Esophagus muscularis mucosa (tissue), 4 donors: ENCODE data around the gene TBC1D22A. TPM values are rescaled to one million over a fixed set of nuclear protein-coding genes. Genes with fewer than 3 reads are reported as not detected.

Experiments used
- DNase-seq: peaks from one replicate; pipeline ENCODE4 v3.0.0-alpha.2; 2017; ENCODE audit errors: extremely low spot score
- H3K27ac ChIP-seq, 4 donors: fragments of 200-600 bp; sonication (generic); replicated peaks in 1 of 4; 1 replicate in 3 of 4; 2 replicates in 1 of 4; pipeline ENCODE4 v1.5.1; 2016 to 2019; ENCODE audit warnings: mild to moderate bottlenecking in 1 of 4
- H3K27me3 ChIP-seq, 4 donors: fragments of 200-600 bp; sonication (generic); one replicate each; pipeline versions ENCODE4 v1.5.1 to v1.6.0; 2016 to 2019
- H3K36me3 ChIP-seq, 4 donors: fragments of 200-600 bp; sonication (generic); one replicate each; pipeline ENCODE4 v1.5.1; 2016 to 2019
- H3K4me1 ChIP-seq, 4 donors: fragments of 200-600 bp; sonication (generic); one replicate each; pipeline ENCODE4 v1.5.1; 2016 to 2019
- H3K4me3 ChIP-seq, 4 donors: fragments of 200-600 bp; sonication (generic); 1 replicate in 2 of 4; 2 replicates in 2 of 4; pipeline ENCODE4 v1.5.1; 2016 to 2019; ENCODE audit warnings: mild to moderate bottlenecking in 4 of 4, moderate library complexity in 1 of 4
- H3K9me3 ChIP-seq, 4 donors: fragments of 200-600 bp; sonication (generic); 1 replicate in 3 of 4; 2 replicates in 1 of 4; pipeline ENCODE4 v1.5.1; 2016 to 2019
- CTCF ChIP-seq, 3 experiments: fragments of 200-600 bp in 2 of 3; fragments of 450-650 bp in 1 of 3; sonication (generic) in 2 of 3; IDR thresholded peaks; one replicate each; pipeline ENCODE4 v1.5.1; 2017 to 2019; ENCODE audit warnings: antibody characterized with exemption in 3 of 3, mild to moderate bottlenecking in 2 of 3, moderate library complexity in 1 of 3
- EP300 ChIP-seq: sonication (generic); formaldehyde crosslinking; IDR thresholded peaks from one replicate; pipeline ENCODE4 v1.6.1; 2017; ENCODE audit warnings: antibody characterized with exemption
- POLR2A ChIP-seq: fragments of 450-650 bp; IDR thresholded peaks from one replicate; pipeline ENCODE4 v1.6.1; 2017; ENCODE audit warnings: antibody characterized with exemption, moderate library complexity, mild to moderate bottlenecking, low read depth
- POLR2AphosphoS5 ChIP-seq, 2 donors: sonication (generic); formaldehyde crosslinking; IDR thresholded peaks; one replicate each; pipeline ENCODE4 v1.6.1; 2017; ENCODE audit warnings: antibody characterized with exemption in 2 of 2
- WGBS: methylation state at CpG from one replicate; pipeline ENCODE4 v1.1.5; 2018; 5-methylcytosine and 5-hydroxymethylcytosine counted together
- intact Hi-C: fragments of 100-400 bp; cut with DNase I; formaldehyde crosslinking; loops from one replicate; pipeline ENCODE4 v1.15.1; 2023
- total RNA-seq, 4 donors: library from RNA; depleted of rRNA; stranded (reverse); fragments of >200 nt; gene quantifications; one replicate each; pipeline versions ENCODE4 v1.1.0 to v1.2.1, GENCODE V29; 2016

TBC1D22A gene
- total RNA-seq, 4 donors from 2014 or later: 15.2 to 20.7 (median 18.8) TPM

GRCh38 chr22:47144791-47145425 lies 382.5 kb downstream of the TBC1D22A start:
- H3K4me1 ChIP-seq: peaks cover 0 to 4% (median 0%) of the 10 kb centered on the region in 4 donors

GRCh38 chr22:47145883-47146282 lies 383.4 kb downstream of the TBC1D22A start:
- H3K4me1 ChIP-seq: peaks cover 0 to 4% (median 0%) of the 10 kb centered on the region in 4 donors
- WGBS: 93% methylated on average over 17 of the region's 20 CpGs
- H3K4me3 ChIP-seq: no peak overlapping the region
- H3K27ac ChIP-seq: no peak overlapping the region
- intact Hi-C loops: no loop called here
- no peaks in the 10 kb centered on the region for H3K27me3 ChIP-seq
- H3K36me3 ChIP-seq: peaks cover 0 to 9% (median 2%) of the 10 kb centered on the region in 4 donors
- TF ChIP-seq EP300 (no peak), POLR2AphosphoS5 (IDR thresholded peaks at IDR 0.05) (no peak), CTCF (IDR thresholded peaks at IDR 0.05) (no peak), POLR2A (no peak)
- no peak for DNase-seq
- H3K9me3 ChIP-seq: no peaks in the 10 kb centered on the region

More at GRCh38 chr22:47144791-47145425, 382.5 kb downstream of the TBC1D22A start:
- DNase-seq: no peak
- Histone ChIP-seq H3K9me3 (no peaks in the 10 kb centered on the region), H3K4me3 (no peak overlapping the region), H3K27ac (no peak overlapping the region), H3K27me3 (no peaks in the 10 kb centered on the region), H3K36me3 (peaks cover 0 to 9% (median 2%) of the 10 kb centered on the region in 4 donors)
- intact Hi-C loops: no loop called here
- no peak for TF ChIP-seq POLR2AphosphoS5 (IDR thresholded peaks at IDR 0.05)
- no peak for TF ChIP-seq CTCF (IDR thresholded peaks at IDR 0.05)
- TF ChIP-seq EP300: no peak
- no peak for TF ChIP-seq POLR2A
- 99% methylated on average over 8 of the region's 21 CpGs for WGBS

- peaks cover 0 to 9% (median 2%) of the 10 kb centered on the region in 4 donors for H3K36me3 ChIP-seq
- DNase-seq: no peak
- TF ChIP-seq CTCF (IDR thresholded peaks at IDR 0.05) (no peak), EP300 (no peak), POLR2AphosphoS5 (IDR thresholded peaks at IDR 0.05) (no peak), POLR2A (no peak)
- no peaks in the 10 kb centered on the region for H3K27me3 ChIP-seq
- intact Hi-C loops: no loop called here
- H3K27ac ChIP-seq: no peak overlapping the region
- 92% methylated on average over 11 of the region's 11 CpGs for WGBS
- no peaks in the 10 kb centered on the region for H3K9me3 ChIP-seq
- H3K4me1 ChIP-seq: peaks cover 0 to 4% (median 0%) of the 10 kb centered on the region in 4 donors
- no peak overlapping the region for H3K4me3 ChIP-seq
Measured at GRCh38 chr22:47146391-47146790, 383.9 kb downstream of the TBC1D22A start.

GRCh38 chr22:47146941-47147340 lies 384.5 kb downstream of the TBC1D22A start:
- intact Hi-C loops: no loop called here
- Histone ChIP-seq H3K27ac (no peak overlapping the region), H3K4me1 (peaks cover 0 to 4% (median 0%) of the 10 kb centered on the region in 4 donors), H3K36me3 (peaks cover 0 to 9% (median 2%) of the 10 kb centered on the region in 4 donors), H3K9me3 (no peaks in the 10 kb centered on the region), H3K4me3 (no peak overlapping the region), H3K27me3 (no peaks in the 10 kb centered on the region)
- no peak for TF ChIP-seq CTCF (IDR thresholded peaks at IDR 0.05)
- no peak for TF ChIP-seq POLR2A
- no peak for TF ChIP-seq POLR2AphosphoS5 (IDR thresholded peaks at IDR 0.05)
- no peak for TF ChIP-seq EP300
- no peak for DNase-seq
- 95% methylated on average over 16 of the region's 16 CpGs for WGBS
